SK-N-DZ (cell line): ENCODE data around the gene JAG1. TPM values are rescaled to one million over a fixed set of nuclear protein-coding genes. Genes with fewer than 3 reads are reported as not detected.

Source experiments
- DNase-seq: peaks from one replicate; pipeline ENCODE4 v3.0.0-alpha.2; 2015; ENCODE audit warnings: low spot score
- polyA plus RNA-seq, 2 experiments: library from polyadenylated mRNA; depleted of rRNA; stranded (reverse); fragments of >200 nt; gene quantifications; 2 replicates each; pipeline ENCODE4 v1.2.3, GENCODE V29; 2014

Gene JAG1
- 2.2 and 4.0 TPM in 2 replicates for polyA plus RNA-seq (2014; cell fraction: cytosol; rRNA removed)
- polyA plus RNA-seq (2014; cell fraction: nucleus; rRNA removed), result 3.8 and 7.9 TPM in 2 replicates

- peak; percentile 92 for DNase-seq
These were observed at the start of gene JAG1 for GRCh38 chr20:10673842-10674683. JAG1 (minus strand) TSS chr20:10673999; CDS start chr20:10673530, 469 bp downstream.

DNA sequence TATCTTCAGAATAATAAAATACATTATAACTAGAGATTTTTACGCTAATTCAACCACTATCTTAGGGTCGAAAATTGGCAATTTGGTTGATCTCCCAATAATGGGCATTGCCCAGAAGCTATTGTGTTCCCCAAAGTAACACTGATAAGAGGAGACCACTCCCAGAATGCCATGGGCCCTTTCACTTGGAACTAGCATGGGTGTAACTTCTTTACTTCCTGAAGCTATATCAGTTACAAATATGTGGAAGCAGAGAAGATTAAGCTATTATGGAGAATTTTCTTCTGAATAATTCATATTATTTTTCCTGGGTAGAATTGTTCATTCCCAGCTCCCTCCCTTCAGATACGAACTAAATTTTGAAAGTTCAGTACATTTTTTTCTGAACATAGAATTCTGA, 48.2 kb upstream of the JAG1 start:
- no peak for DNase-seq

- DNase-seq, result peak; percentile 28
These were observed 47.5 kb upstream of the JAG1 start for GRCh38 chr20:10721137-10721896.

DNA sequence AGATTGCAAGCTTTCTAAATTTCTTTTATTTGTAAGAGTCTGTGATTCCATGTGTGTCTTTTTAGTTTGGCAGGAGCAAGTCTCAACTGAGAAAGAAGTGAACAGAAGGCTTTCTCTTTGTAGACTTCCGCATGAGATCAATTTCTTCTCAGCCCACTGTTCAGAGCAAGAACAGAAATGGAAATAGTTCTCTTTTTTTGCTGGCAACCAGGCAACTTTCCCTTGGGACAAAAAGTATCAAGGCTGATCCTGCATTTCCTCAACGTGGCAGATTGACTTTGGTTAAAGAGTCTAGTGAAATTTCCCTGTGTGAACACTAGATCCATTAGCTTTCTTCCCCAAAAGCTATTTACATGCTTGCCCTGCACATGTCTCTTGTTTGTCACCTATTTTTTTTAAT, 46.8 kb upstream of the JAG1 start:
- no peak for DNase-seq

GRCh38 chr20:10719740-10720385, 46.1 kb upstream of the JAG1 start:
- DNase-seq, result no peak

GRCh38 chr20:10718661-10719060, 44.9 kb upstream of the JAG1 start:
- peak; percentile 96 for DNase-seq

DNA sequence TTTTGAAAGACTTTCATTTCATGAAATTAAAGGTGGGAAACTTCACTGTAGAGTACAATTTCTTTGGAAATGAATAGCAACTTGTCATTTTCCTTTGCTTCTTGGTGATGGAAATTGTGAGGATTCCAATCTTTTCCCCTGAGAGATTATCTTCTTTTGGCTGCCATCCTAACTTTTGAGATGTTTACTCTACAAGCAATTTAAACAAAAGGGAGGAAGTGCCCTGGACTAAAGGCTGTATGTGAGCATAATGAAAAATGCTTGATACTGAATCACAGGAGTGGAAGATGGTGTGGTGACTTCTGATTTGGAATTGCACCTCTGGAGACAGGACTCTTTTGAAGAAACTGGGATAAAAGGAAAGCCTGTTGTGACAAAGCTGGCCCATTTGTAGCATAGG, 43.1 kb upstream of the JAG1 start:
- DNase-seq, result no peak

- no peak for DNase-seq
These were observed 41.2 kb upstream of the JAG1 start for GRCh38 chr20:10715035-10715434.

- DNase-seq, result no peak
These were observed 40.6 kb upstream of the JAG1 start for GRCh38 chr20:10714236-10714975.

DNA sequence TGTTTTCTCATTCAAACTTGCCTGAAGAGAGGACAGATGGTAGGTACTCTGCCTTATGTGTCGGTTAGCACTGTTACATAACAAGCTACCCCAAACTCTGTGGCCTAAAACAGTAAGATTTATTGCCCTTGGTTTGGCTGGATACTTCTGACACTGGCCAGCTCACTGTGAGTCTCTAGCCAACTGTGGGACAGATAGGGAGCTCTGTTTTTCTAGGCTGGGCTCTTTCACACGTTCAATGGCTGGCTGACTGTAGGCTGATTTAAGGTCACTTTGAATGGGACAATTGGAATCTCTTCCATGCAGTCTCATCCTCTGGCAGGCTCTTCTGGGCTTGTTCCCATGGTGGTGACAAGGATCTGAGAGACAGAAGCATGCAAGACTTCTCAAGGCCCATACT, 39.4 kb upstream of the JAG1 start:
- no peak for DNase-seq

GRCh38 chr20:10711903-10712451, 38.2 kb upstream of the JAG1 start:
- no peak for DNase-seq

DNA sequence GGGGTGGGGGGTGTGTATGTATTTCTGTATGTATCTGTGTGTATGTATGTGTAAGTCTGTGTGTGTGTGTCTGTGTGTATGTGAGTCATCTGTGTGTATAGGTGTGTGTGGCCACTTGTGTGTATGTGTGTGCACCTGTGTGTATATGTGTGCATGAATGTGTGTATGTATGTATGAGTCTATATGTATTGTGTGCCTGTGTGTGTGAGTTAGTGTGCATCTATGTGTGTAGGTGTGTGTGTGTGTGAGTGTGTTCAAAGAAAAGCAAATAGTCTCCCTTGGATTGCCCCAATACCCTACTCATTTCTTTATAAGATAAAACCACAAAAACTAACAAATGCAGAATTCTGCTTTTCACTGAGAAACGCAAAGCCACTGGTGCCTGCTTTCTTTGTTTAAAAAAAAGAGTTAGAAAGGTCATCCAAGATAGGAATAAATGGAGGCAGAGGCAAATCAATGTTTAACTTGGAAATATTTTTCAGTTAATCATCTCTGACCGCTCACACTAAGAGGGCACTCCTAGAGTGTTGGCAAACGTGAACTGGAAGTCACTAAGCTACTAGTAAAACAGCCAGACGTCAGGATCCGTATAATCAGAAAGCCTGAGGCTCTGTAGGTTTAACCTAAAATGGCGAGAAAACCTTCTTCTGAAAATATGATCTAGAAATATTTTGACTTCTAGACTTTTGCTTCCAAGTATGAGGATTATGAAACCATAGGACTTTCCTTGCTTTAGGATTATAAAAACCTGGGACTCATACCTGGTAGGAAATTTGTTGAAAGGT, 37.4 kb upstream of the JAG1 start:
- DNase-seq, result no peak

DNA sequence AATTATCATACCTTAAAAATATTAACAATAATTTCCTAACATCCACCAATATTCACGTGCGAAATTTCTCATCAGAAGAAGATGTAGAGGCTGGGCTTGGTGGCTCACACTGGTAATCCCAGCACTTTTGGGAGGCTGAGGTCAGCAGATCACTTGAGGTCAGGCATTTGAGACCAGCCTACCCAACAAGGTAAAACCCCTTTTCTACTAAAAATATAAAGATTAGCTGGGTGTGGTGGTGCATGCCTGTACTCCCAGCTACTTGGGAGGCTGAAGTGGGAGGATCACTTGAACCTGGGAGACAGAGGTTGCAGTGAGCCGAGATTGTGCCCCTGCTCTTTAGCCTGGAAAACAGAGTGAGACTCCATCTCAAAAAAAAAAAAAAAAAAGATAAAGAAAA, 36.1 kb upstream of the JAG1 start:
- no peak for DNase-seq

DNA sequence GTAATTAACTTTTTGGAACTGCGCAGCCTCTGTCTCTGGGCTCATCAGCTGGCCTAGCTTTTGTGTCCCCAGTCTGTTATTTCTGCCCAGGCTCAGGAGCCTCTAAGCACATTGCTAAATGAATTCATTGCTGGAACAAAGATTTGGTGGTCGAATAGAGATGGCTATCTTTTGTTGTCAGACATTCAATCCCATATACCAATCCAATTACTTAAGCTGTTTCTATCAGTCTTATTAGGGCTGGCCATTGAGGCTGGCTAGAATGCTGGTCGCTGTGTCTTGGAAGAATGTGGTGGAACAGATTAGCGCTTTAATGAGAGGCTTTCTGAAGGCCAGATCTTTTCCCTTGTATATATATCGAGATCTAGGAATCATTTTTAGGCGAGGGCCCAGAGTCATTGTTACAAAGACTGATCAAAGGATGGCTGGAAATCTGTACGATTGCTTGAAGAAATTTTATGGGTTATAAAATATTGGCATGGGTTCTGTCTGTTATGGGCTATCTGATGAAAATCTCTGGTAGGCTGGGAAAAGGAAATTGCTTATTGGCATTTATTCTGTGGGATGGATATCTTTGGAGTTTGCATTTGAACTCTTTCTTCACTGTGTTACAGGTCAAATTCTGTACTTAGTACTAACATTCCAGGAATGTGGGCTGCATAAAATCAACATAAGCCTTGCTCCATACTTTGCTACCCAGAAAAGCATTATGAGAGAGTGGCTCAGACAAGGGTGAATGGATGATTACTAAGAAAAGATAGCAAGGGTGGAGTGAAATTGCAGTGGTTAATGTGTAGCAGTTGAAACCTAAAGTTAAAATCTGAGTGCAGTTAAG, 34.8 kb upstream of the JAG1 start:
- no peak for DNase-seq

DNA sequence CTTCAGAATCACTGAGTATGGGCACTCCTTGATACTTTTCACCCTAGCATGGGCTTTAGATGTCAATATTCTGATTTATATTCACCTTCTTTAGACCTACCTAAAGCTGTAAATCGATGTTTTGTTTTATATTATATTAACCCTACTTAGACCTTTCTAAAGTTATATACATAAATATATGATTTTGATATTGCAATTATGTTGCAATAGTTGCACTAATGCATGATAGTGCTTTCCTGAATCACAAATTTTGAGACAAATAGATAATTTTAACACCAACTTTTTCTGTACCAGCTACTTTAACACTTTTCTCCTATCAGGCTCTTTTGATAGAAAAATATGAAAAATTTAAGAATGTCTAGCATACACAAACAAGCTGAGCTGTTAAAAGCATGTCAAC, 34.0 kb upstream of the JAG1 start:
- no peak for DNase-seq

GRCh38 chr20:10707068-10707467, 33.3 kb upstream of the JAG1 start:
- DNase-seq, result no peak

GRCh38 chr20:10706460-10706811, 32.6 kb upstream of the JAG1 start:
- no peak for DNase-seq

- no peak for DNase-seq
These were observed 32.1 kb upstream of the JAG1 start for GRCh38 chr20:10705801-10706459.

GRCh38 chr20:10701607-10702006, 27.8 kb upstream of the JAG1 start:
- DNase-seq, result no peak
